Neural cell (in vitro differentiated cells): ENCODE measurements around the gene CNN3. TPM values are rescaled to one million over a fixed set of nuclear protein-coding genes. Genes with fewer than 3 reads are reported as not detected.
A peak's percentile ranks its signal among the peaks of the same experiment; 100 is the strongest.

Source experiments
- H2AFZ ChIP-seq: fragments of 200-600, 300-800 bp; sonication (generic), shearing (Covaris generic); 2 replicates; pipeline ENCODE4 v1.6.0; 2014; ENCODE audit warnings: low read depth, mild to moderate bottlenecking, antibody characterized with exemption, low read length, moderate library complexity
- H3F3A ChIP-seq: fragments of 200-600 bp; shearing (Covaris generic); 2 replicates; pipeline ENCODE4 v1.6.1; 2016; ENCODE audit warnings: mild to moderate bottlenecking, moderate library complexity, mixed read lengths, antibody characterized with exemption, low read length; ENCODE audit not compliant: insufficient read depth, poor library complexity, severe bottlenecking
- H3K27ac ChIP-seq: fragments of 200-600, 300-800 bp; sonication (generic), shearing (Covaris generic); 2 replicates; pipeline ENCODE4 v1.5.1; 2014; ENCODE audit warnings: mild to moderate bottlenecking, low read length, moderate library complexity
- H3K27me3 ChIP-seq: fragments of 300-800, 200-600 bp; sonication (generic), shearing (Covaris generic); 2 replicates; pipeline ENCODE4 v1.6.0; 2014; ENCODE audit warnings: mild to moderate bottlenecking, low read depth, low read length, moderate library complexity; ENCODE audit not compliant: insufficient read depth
- H3K36me3 ChIP-seq: fragments of 300-800, 200-600 bp; sonication (generic), shearing (Covaris generic); 2 replicates; pipeline ENCODE4 v1.5.1; 2014; ENCODE audit warnings: mild to moderate bottlenecking, antibody characterized with exemption, low read length, moderate library complexity; ENCODE audit not compliant: insufficient read depth
- H3K4me2 ChIP-seq: fragments of 300-800, 200-600 bp; sonication (generic), shearing (Covaris generic); 2 replicates; pipeline ENCODE4 v1.6.0; 2014; ENCODE audit warnings: mild to moderate bottlenecking, low read length
- H3K4me3 ChIP-seq: fragments of 300-800, 200-600 bp; sonication (generic), shearing (Covaris generic); 2 replicates; pipeline ENCODE4 v1.5.1; 2014; ENCODE audit warnings: mild to moderate bottlenecking, low read length, moderate library complexity
- H3K79me2 ChIP-seq: fragments of 200-600 bp; shearing (Covaris generic); replicated peaks from 2 replicates; pipeline ENCODE4 v1.6.0; 2014; ENCODE audit warnings: mild to moderate bottlenecking, low read length, moderate library complexity; ENCODE audit not compliant: insufficient read depth
- H3K9ac ChIP-seq: fragments of 300-800, 200-600 bp; sonication (generic), shearing (Covaris generic); 2 replicates; pipeline ENCODE4 v1.6.1; 2016; ENCODE audit warnings: mild to moderate bottlenecking, low read length, mixed read lengths
- H3K9me2 ChIP-seq: fragments of 200-600 bp; shearing (Covaris generic); 2 replicates; pipeline ENCODE4 v1.6.1; 2016; ENCODE audit warnings: mild to moderate bottlenecking, low read length, mixed read lengths; ENCODE audit not compliant: insufficient read depth
- H3K9me3 ChIP-seq: fragments of 200-600, 300-800 bp; sonication (generic), shearing (Covaris generic); 2 replicates; pipeline ENCODE4 v1.6.1; 2016; ENCODE audit warnings: mild to moderate bottlenecking, mixed run types, low read length, moderate library complexity, mixed read lengths
- H4K20me1 ChIP-seq: fragments of 200-600 bp; shearing (Covaris generic); 2 replicates; pipeline ENCODE4 v1.6.1; 2016; ENCODE audit warnings: mild to moderate bottlenecking, mixed run types; ENCODE audit not compliant: insufficient read depth
- EP300 ChIP-seq: fragments of 450-650 bp; conservative IDR thresholded peaks from 2 replicates; pipeline ENCODE4 v1.6.1; 2014; ENCODE audit warnings: antibody characterized with exemption, mild to moderate bottlenecking, moderate library complexity; ENCODE audit not compliant: poor library complexity, severe bottlenecking
- EZH2 ChIP-seq: fragments of 200-600, 300-800 bp; shearing (Covaris generic), sonication (generic); IDR thresholded peaks from 2 replicates; pipeline ENCODE4 v1.6.1; 2014; ENCODE audit warnings: antibody characterized with exemption, low read length, borderline replicate concordance, mild to moderate bottlenecking; ENCODE audit not compliant: insufficient read depth, poor library complexity, severe bottlenecking
- MXI1 ChIP-seq: fragments of 450-650 bp; conservative IDR thresholded peaks from 2 replicates; pipeline ENCODE4 v1.6.1; 2014; ENCODE audit warnings: antibody characterized with exemption, mild to moderate bottlenecking; ENCODE audit not compliant: poor library complexity, severe bottlenecking
- POLR2AphosphoS5 ChIP-seq: IDR thresholded peaks from 2 replicates; pipeline ENCODE4 v1.6.1; 2012
- RAD21 ChIP-seq: fragments of 450-650 bp; conservative IDR thresholded peaks from 2 replicates; pipeline ENCODE4 v1.6.1; 2014; ENCODE audit warnings: antibody characterized with exemption, mild to moderate bottlenecking, moderate library complexity
- REST ChIP-seq: IDR thresholded peaks from 2 replicates; pipeline ENCODE4 v1.6.1; 2012; ENCODE audit warnings: borderline replicate concordance
- SMC3 ChIP-seq: fragments of 450-650 bp; conservative IDR thresholded peaks from 2 replicates; pipeline ENCODE4 v1.6.1; 2014; ENCODE audit warnings: antibody characterized with exemption, mild to moderate bottlenecking, moderate library complexity; ENCODE audit not compliant: poor library complexity
- TAF1 ChIP-seq: IDR thresholded peaks from 2 replicates; pipeline ENCODE4 v1.6.1; 2012; ENCODE audit warnings: low read depth
- polyA plus RNA-seq: library from polyadenylated mRNA; depleted of rRNA; stranded (reverse); fragments of >200 nt; gene quantifications from 2 replicates; pipeline ENCODE4 v1.2.3, GENCODE V29; 2014
- TF ChIP-seq, protein P1 (sequence below): fragments of 450-650 bp; IDR thresholded peaks from 2 replicates; pipeline ENCODE4 v1.5.1; 2014; ENCODE audit warnings: antibody characterized with exemption, mild to moderate bottlenecking, moderate library complexity; ENCODE audit not compliant: poor library complexity, severe bottlenecking

CNN3 gene
- polyA plus RNA-seq, 1 donor from 2014 or later = 106 TPM

GRCh38 chr1:94931254-94931841, 4.4 kb upstream of the CNN3 start:
- no peak overlapping the region for H3K4me2 ChIP-seq

DNA sequence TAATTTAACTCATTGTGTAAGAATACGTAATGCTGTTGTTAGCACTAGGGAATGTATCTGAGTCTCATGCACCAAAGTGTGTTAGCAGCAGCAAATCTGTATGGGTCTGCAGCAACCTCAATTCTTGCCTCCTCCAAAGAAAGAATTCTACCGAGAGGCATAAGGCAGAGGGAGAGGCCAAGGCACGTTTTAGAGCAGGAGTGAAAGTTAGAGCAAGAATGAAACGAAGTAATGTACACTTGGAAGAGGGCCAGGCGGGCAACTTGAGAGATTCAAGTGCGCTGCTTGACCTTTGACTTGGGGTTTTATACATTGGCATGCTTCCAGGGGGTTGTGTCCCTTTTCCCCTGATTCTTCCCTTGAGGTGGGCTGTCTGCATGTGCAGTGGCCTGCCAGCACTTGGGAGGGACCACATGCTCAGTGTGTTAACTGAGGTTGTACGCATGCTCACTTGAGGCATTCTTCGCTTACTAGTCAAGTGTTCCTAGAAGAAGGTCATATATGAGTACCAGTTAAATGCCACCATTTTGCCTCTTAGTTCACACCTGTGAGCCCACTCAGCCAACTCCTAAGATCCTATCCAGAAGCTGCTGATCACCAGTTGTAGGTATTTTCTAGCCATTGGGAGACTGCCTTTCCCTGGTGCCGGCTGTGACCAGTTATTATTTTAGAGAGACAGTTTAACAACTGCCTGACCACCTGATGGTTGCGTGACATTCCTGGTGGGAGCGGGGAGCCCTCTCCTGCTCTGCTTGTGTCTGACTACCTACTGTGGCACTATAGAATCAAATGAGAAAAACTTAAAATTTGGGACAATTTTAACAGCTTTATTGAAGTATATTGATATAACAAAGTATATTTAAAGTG, 2.7 kb upstream of the CNN3 start:
- Histone ChIP-seq H3K9ac (no peak overlapping the region), H3K9me2 (no peaks in the 10 kb centered on the region), H3K79me2 (peaks cover 37% of the 10 kb centered on the region), H3K9me3 (no peaks in the 10 kb centered on the region), H3K36me3 (no peaks in the 10 kb centered on the region), H3F3A (no peaks in the 10 kb centered on the region), H3K27ac (no peak overlapping the region), H4K20me1 (no peaks in the 10 kb centered on the region), H3K4me2 (no peak overlapping the region), H3K4me3 (peak overlapping the region; percentile 94), H2AFZ (no peak overlapping the region), H3K27me3 (no peaks in the 10 kb centered on the region)
- TF ChIP-seq TAF1 (no peak), POLR2AphosphoS5 (no peak), EZH2 (no peak), SMC3 (no peak), EP300 (no peak), RAD21 (no peak)
- TF ChIP-seq, protein P1, sequence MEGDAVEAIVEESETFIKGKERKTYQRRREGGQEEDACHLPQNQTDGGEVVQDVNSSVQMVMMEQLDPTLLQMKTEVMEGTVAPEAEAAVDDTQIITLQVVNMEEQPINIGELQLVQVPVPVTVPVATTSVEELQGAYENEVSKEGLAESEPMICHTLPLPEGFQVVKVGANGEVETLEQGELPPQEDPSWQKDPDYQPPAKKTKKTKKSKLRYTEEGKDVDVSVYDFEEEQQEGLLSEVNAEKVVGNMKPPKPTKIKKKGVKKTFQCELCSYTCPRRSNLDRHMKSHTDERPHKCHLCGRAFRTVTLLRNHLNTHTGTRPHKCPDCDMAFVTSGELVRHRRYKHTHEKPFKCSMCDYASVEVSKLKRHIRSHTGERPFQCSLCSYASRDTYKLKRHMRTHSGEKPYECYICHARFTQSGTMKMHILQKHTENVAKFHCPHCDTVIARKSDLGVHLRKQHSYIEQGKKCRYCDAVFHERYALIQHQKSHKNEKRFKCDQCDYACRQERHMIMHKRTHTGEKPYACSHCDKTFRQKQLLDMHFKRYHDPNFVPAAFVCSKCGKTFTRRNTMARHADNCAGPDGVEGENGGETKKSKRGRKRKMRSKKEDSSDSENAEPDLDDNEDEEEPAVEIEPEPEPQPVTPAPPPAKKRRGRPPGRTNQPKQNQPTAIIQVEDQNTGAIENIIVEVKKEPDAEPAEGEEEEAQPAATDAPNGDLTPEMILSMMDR = no peak

More at GRCh38 chr1:94931254-94931841, 4.4 kb upstream of the CNN3 start:
- TF ChIP-seq REST (no peak), SMC3 (no peak), MXI1 (no peak), TAF1 (no peak), EZH2 (no peak), POLR2AphosphoS5 (no peak), RAD21 (no peak), EP300 (no peak)
- TF ChIP-seq, protein P1 = no peak
- Histone ChIP-seq H3F3A (no peaks in the 10 kb centered on the region), H3K36me3 (no peaks in the 10 kb centered on the region), H2AFZ (no peak overlapping the region), H3K9me3 (no peaks in the 10 kb centered on the region), H4K20me1 (no peaks in the 10 kb centered on the region), H3K9me2 (no peaks in the 10 kb centered on the region), H3K4me3 (no peak overlapping the region), H3K9ac (no peak overlapping the region), H3K27ac (no peak overlapping the region), H3K27me3 (no peaks in the 10 kb centered on the region), H3K79me2 (peaks cover 21% of the 10 kb centered on the region)
